ENCODE results near the gene HSDL1.

HSDL1 gene

GRCh38 chr16:84144859-84145639 is at the start of gene HSDL1, which contains the start of gene DNAAF1:
Gene HSDL1, minus strand, starts transcription at chr16:84145177. Its CDS starts 13,856 bp downstream, at chr16:84131321.
Gene DNAAF1, plus strand, starts transcription at chr16:84145308. Its CDS starts 133 bp downstream, at chr16:84145441.
- peak; percentile 91 for DNase-seq

- DNase-seq, result no peak
Measured at GRCh38 chr16:84194018-84194417, 49.0 kb upstream of the HSDL1 start.

- no peak for DNase-seq
Measured at GRCh38 chr16:84193480-84193879, 48.5 kb upstream of the HSDL1 start.

- no peak for DNase-seq
Measured at GRCh38 chr16:84191466-84191865, 46.5 kb upstream of the HSDL1 start.

- DNase-seq, result no peak
Measured at GRCh38 chr16:84190731-84191388, 45.9 kb upstream of the HSDL1 start, which contains the start of gene ADAD2. Gene ADAD2, plus strand, starts transcription at chr16:84191157. Its CDS starts 74 bp downstream, at chr16:84191231.

GRCh38 chr16:84186685-84187437 is 41.9 kb upstream of the HSDL1 start, which contains the start of gene TAF1C:
Gene TAF1C, minus strand, starts transcription at chr16:84187057. Its CDS starts 2,069 bp downstream, at chr16:84184988.
- peak; percentile 90 for DNase-seq

- no peak for DNase-seq
Measured at GRCh38 chr16:84184775-84185174, 39.8 kb upstream of the HSDL1 start.

- DNase-seq, result no peak
Measured at GRCh38 chr16:84183911-84184591, 39.1 kb upstream of the HSDL1 start.

- no peak for DNase-seq
Measured at GRCh38 chr16:84183572-84183875, 38.5 kb upstream of the HSDL1 start.

GRCh38 chr16:84182680-84183571 is 37.9 kb upstream of the HSDL1 start:
- no peak for DNase-seq

- no peak for DNase-seq
Measured at GRCh38 chr16:84182104-84182503, 37.1 kb upstream of the HSDL1 start.

- no peak for DNase-seq
Measured at GRCh38 chr16:84181144-84181915, 36.4 kb upstream of the HSDL1 start.

GRCh38 chr16:84180519-84181140 is 35.7 kb upstream of the HSDL1 start:
- DNase-seq, result no peak

- DNase-seq, result no peak
Measured at GRCh38 chr16:84179612-84180320, 34.8 kb upstream of the HSDL1 start.

- no peak for DNase-seq
Measured at GRCh38 chr16:84178892-84179611, 34.1 kb upstream of the HSDL1 start.

GRCh38 chr16:84178146-84178765 is 33.3 kb upstream of the HSDL1 start:
- DNase-seq, result no peak

- DNase-seq, result no peak
Measured at GRCh38 chr16:84177741-84178073, 32.7 kb upstream of the HSDL1 start.

GRCh38 chr16:84176192-84177053 is 31.4 kb upstream of the HSDL1 start:
- no peak for DNase-seq
